HEK293T (cell line): ENCODE data around the gene NECTIN4.
"Not testable (repeated sequence)": the region's sequence is repeated elsewhere in the genome, so short reads cannot be mapped to it uniquely, and the experiment has no call there.

ENCODE experiments used
- CTCF ChIA-PET: fragments of 350-600 bp; formaldehyde crosslinking; extraction: SDS; loops from one replicate; lab custom pipeline; 2021; ENCODE audit warnings: antibody characterized with exemption, inconsistent platforms; lab: Yijun Ruan, JAX
- POLR2A ChIA-PET: fragments of 350-600 bp; formaldehyde crosslinking; extraction: SDS; loops from one replicate; lab custom pipeline; 2020; ENCODE audit warnings: antibody characterized with exemption, inconsistent platforms; lab: Yijun Ruan, JAX
- DNase-seq: peaks from one replicate; pipeline ENCODE4 v3.0.0; 2012; ENCODE audit warnings: mixed read lengths; ENCODE audit errors: extremely low spot score
- ARNT ChIP-seq: fragments of 450-650 bp; IDR thresholded peaks from 2 replicates; pipeline ENCODE4 v1.6.1; 2017; ENCODE audit warnings: mild to moderate bottlenecking
- BHLHE40 ChIP-seq: fragments of 450-650 bp; IDR thresholded peaks from 2 replicates; pipeline ENCODE4 v1.6.1; 2016; ENCODE audit warnings: mild to moderate bottlenecking, moderate library complexity, borderline replicate concordance
- CTBP1 ChIP-seq: fragments of 450-650 bp; IDR thresholded peaks from 2 replicates; pipeline ENCODE4 v1.6.1; 2016; ENCODE audit warnings: borderline replicate concordance
- ELF4 ChIP-seq: fragments of 450-650 bp; IDR thresholded peaks from 2 replicates; pipeline ENCODE4 v1.6.1; 2017; ENCODE audit warnings: antibody characterized with exemption
- FOXA1 ChIP-seq: fragments of 450-650 bp; IDR thresholded peaks from 2 replicates; pipeline ENCODE4 v1.6.1; 2016; ENCODE audit warnings: mild to moderate bottlenecking
- FOXK2 ChIP-seq: fragments of 450-650 bp; IDR thresholded peaks from 2 replicates; pipeline ENCODE4 v1.6.1; 2016; ENCODE audit warnings: mild to moderate bottlenecking
- FOXM1 ChIP-seq: fragments of 450-650 bp; IDR thresholded peaks from 2 replicates; pipeline ENCODE4 v1.6.1; 2017; ENCODE audit warnings: mild to moderate bottlenecking, borderline replicate concordance
- HDGF ChIP-seq: fragments of 450-650 bp; IDR thresholded peaks from 2 replicates; pipeline ENCODE4 v1.6.1; 2017; ENCODE audit warnings: antibody characterized with exemption, borderline replicate concordance
- L3MBTL2 ChIP-seq: fragments of 450-650 bp; conservative IDR thresholded peaks from 2 replicates; pipeline ENCODE4 v1.6.1; 2016; ENCODE audit warnings: mild to moderate bottlenecking
- LEF1 ChIP-seq: fragments of 450-650 bp; IDR thresholded peaks from 2 replicates; pipeline ENCODE4 v1.6.1; 2017; ENCODE audit warnings: mild to moderate bottlenecking, borderline replicate concordance
- NFRKB ChIP-seq: fragments of 450-650 bp; IDR thresholded peaks from 2 replicates; pipeline ENCODE4 v1.6.1; 2016; ENCODE audit warnings: mild to moderate bottlenecking, moderate library complexity
- SP1 ChIP-seq: fragments of 450-650 bp; IDR thresholded peaks from 2 replicates; pipeline ENCODE4 v1.6.1; 2017
- SUZ12 ChIP-seq: fragments of 450-650 bp; IDR thresholded peaks from 2 replicates; pipeline ENCODE4 v1.6.1; 2016; ENCODE audit warnings: mild to moderate bottlenecking
- TARDBP ChIP-seq: fragments of 450-650 bp; IDR thresholded peaks from 2 replicates; pipeline ENCODE4 v1.6.1; 2016
- ZNF384 ChIP-seq: fragments of 450-650 bp; IDR thresholded peaks from 2 replicates; pipeline ENCODE4 v1.6.1; 2016
- TF ChIP-seq, protein P1 (sequence below): fragments of 450-650 bp; IDR thresholded peaks from 2 replicates; pipeline ENCODE4 v1.6.1; 2016

Gene NECTIN4

DNA sequence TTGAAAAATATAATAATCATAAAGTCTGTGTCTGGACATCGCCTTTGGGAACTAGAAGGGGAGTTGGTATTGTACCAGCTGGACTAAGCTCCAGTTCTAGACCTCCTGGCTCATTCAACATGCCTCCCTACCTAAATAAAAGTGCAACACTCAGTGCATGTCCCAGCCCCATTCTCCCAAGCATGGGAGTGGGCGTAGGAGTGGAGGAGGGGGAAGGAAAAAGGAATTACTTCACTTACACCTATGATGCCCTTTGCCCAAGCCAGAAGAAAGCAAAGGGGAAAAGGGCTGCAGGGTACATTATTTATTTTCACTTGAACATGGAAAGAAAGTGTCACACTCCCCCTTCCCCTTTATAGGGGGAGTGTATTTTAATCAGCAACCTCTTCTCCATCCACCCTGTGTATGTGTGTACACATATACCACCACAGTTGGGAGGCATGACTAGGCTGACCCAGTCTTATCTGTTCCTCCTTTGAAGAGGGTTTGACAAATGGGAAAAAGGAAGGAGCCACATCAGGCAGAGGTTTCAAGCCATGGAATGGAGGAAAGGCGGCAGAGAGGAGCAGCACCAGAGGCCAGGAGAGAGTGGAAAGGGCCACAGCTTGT lies 31.8 kb upstream of the NECTIN4 start:
- POLR2A ChIA-PET: no interaction called here
- CTCF ChIA-PET: no interaction called here
- TF ChIP-seq L3MBTL2: no peak
- TF ChIP-seq FOXM1: no peak
- no peak for DNase-seq

DNA sequence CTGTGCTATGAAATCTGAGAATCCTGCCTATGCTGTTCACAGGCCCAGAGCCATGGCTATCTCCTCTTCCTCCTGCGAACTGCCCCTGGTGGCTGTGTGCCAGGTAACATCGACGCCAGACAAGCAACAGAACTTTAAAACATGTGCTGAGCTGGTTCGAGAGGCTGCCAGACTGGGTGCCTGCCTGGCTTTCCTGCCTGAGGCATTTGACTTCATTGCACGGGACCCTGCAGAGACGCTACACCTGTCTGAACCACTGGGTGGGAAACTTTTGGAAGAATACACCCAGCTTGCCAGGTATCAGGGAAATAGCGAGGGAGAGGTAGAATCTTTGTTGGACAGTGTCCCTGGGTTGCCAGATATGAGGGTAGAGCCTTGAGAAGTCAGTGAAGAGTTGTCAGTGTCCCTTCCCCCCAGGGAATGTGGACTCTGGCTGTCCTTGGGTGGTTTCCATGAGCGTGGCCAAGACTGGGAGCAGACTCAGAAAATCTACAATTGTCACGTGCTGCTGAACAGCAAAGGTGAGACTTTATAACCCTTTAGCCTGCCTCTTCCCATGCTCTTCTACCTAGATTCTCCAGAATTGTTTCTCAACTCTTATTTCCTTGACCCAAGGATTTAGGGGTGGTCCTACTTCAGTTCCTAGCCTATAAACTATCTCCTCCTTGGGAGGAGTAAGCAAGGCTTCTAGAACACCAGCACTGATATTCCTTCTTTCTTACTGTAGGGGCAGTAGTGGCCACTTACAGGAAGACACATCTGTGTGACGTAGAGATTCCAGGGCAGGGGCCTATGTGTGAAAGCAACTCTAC lies 29.9 kb upstream of the NECTIN4 start:
- no peak for TF ChIP-seq FOXA1
- TF ChIP-seq FOXK2: no peak
- 0 out of 2 replicates have a peak, but pooled peaks have one; percentile 29 for TF ChIP-seq L3MBTL2
- DNase-seq: peak; percentile 71
- ChIA-PET POLR2A (no interaction called here), CTCF (interaction anchor here (0.6 kb wide), 1 partner anchor 25 kb away, joined by 3 read pairs; no protein-coding TSS in a partner anchor)

DNA sequence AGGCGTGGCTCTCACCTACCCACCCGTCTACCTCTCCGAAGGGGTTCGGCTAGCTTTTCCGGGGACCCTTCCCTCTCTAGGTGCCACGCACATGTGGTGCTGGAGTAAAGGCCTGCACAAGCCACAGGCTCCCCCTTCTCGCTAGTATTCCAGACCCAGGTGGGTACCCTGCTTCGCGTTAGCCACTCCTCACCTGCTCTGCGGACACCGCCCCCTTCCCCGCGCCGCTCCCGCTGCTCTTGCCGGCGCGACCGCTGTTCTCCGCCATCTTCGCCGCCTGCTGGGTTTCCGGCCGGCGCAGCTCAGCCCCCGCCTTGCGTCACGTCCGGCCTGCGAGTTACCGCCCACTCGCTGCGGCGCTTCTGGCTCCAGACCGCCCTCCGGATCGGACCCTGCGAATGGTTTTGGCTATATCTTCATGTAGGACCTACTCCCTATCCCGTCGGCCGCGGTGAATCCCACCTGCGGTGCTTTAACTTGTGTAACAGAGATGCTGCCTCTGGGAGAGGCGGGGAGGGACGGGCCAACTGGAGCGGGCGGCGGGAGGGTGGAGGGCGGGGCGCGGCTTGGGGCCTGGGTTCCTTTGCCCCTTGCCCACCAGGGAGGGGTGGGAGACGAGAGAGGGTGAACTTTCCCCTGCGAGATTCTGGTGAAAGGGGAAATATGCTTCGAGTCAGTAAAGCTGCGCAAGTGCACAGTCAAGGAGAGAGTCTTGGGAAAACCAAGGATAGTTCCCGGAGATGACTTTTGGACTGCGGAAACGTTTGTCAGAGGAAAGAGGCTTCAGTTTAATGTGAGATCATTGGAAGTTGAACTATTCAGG lies 28.6 kb upstream of the NECTIN4 start, which contains the start of the genes NIT1 and PFDN2:
Gene NIT1, plus strand, starts transcription at position 347 of the 823 bp plus-strand sequence. Its CDS starts 72 bp downstream, at position 419.
Gene PFDN2, minus strand, starts transcription at position 279 of the 823 bp plus-strand sequence. Its CDS starts 11 bp downstream, at position 268.
- CTCF ChIA-PET: interaction anchor here (0.6 to 0.8 kb wide), 3 partner anchors 19 to 100 kb away, joined by 3 to 5 read pairs (median 3); no protein-coding TSS in a partner anchor
- POLR2A ChIA-PET: interaction anchor here (0.6 to 1.7 kb wide), 11 partner anchors 13 to 97 kb away, joined by 3 to 13 read pairs (median 5); partner anchors contain the start of genes DEDD, F11R, KLHDC9 and PPOX
- TF ChIP-seq TARDBP (no peak), ELF4 (no peak), L3MBTL2 (0 out of 2 replicates have a peak, but pooled peaks have one; percentile 22), LEF1 (no peak), SUZ12 (no peak), FOXA1 (no peak), HDGF (0 out of 2 replicates have a peak, but pooled peaks have one; percentile 38), ARNT (no peak), FOXM1 (no peak), SP1 (no peak)
- TF ChIP-seq, protein P1, sequence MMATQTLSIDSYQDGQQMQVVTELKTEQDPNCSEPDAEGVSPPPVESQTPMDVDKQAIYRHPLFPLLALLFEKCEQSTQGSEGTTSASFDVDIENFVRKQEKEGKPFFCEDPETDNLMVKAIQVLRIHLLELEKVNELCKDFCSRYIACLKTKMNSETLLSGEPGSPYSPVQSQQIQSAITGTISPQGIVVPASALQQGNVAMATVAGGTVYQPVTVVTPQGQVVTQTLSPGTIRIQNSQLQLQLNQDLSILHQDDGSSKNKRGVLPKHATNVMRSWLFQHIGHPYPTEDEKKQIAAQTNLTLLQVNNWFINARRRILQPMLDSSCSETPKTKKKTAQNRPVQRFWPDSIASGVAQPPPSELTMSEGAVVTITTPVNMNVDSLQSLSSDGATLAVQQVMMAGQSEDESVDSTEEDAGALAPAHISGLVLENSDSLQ: no peak

DNA sequence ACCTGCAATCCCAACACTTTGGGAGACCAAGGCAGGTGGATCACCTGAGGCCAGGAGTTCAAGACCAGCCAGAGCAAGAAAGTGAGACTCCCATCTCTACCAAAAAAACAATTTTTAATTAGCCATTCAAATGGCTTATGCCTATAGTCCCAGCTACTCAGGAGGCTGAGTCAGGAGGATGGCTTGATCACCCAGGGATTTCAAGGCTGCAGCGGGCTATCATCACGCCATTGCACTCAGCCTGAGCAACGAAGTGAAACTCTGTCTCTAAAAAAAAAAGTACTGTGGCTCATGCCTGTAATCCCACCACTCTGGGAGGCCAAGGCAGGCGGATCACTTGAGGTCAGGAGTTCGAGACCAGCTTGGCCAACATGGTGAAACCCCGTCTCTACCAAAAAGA lies 26.6 kb upstream of the NECTIN4 start:
- POLR2A ChIA-PET, DNase-seq, CTCF ChIA-PET: not testable (repeated sequence)

More for the DNA sequence above, 28.6 kb upstream of the NECTIN4 start, which contains the start of the genes NIT1 and PFDN2:
- peak; percentile 96 for DNase-seq

DNA sequence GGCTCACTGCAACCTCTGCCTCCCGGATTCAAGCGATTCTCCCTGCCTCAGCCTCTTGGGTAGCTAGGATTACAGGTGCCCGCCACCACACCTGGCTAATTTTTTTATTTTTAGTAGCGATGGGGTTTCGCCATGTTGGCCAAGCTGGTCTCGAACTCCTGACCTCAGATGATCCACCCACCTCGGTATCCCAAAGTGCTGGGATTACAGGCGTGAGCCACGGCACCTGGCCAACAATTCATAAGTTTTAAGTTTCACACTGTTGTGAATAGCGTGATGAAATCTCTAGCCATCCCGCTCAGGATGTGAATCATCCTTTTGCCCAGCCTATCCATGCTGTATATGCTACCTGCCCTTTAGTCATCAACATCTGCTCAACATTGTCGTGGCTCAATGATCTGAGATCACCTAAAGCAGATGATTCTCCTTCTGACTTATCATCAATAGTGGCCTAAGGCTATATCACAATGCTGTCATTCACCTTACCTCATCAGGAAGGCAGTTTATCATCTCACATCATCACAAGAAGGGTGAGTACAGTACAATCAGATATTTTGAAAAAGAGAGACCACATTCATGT lies 25.9 kb upstream of the NECTIN4 start:
- POLR2A ChIA-PET: interaction anchor here (0.7 kb wide), 1 partner anchor 70 kb away, joined by 3 read pairs; no protein-coding TSS in a partner anchor
- CTCF ChIA-PET: no interaction called here
- DNase-seq: no peak
- TF ChIP-seq SUZ12: no peak
- TF ChIP-seq FOXA1: no peak
- TF ChIP-seq ZNF384: no peak
- no peak for TF ChIP-seq CTBP1
- no peak for TF ChIP-seq LEF1
- no peak for TF ChIP-seq FOXK2
- no peak for TF ChIP-seq ARNT
- TF ChIP-seq, protein P1: no peak
- no peak for TF ChIP-seq SP1
- no peak for TF ChIP-seq TARDBP
- no peak for TF ChIP-seq BHLHE40
- TF ChIP-seq NFRKB: no peak
- no peak for TF ChIP-seq HDGF
- TF ChIP-seq ELF4: no peak
- no peak for TF ChIP-seq FOXM1

DNA sequence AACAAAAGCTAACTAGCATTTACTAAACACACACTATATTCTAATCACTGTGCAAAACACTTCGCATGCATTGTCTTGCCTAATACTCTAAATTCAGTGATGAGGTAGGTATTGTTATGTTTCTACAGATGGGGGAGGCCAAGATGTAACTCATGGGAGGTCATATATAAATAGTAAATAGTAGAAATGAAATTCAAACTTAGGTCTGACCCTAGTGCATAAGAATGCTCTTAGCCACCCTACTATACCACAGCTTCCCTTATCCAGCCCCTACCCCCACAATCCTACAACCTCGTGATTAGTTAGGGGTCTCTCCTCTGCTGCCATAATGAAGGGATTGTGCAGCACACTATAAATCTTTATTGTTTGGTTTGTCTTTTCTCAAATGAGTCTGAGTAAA lies 25.2 kb upstream of the NECTIN4 start:
- DNase-seq: no peak
- POLR2A ChIA-PET: interaction anchor here (0.7 kb wide), 1 partner anchor 70 kb away, joined by 3 read pairs; no protein-coding TSS in a partner anchor
- TF ChIP-seq ZNF384 (no peak), FOXK2 (no peak), NFRKB (no peak), FOXA1 (no peak), TARDBP (no peak), BHLHE40 (no peak), HDGF (no peak), SUZ12 (no peak), ARNT (no peak), LEF1 (no peak)
- TF ChIP-seq, protein P1: no peak
- CTCF ChIA-PET: no interaction called here
